Subcutaneous abdominal adipose tissue (tissue), 5 donors: Measurements from ENCODE around the gene CACNG8.

Source experiments
- H3K27ac ChIP-seq: one replicate; pipeline ENCODE4 v1.7.0; 2013; ENCODE audit warnings: low read depth, mild to moderate bottlenecking, inconsistent platforms, low read length, moderate library complexity
- H3K27me3 ChIP-seq, 5 donors: one replicate each; pipeline ENCODE4 v1.7.0; 2013; ENCODE audit warnings: low read length in 5 of 5, inconsistent platforms in 1 of 5; ENCODE audit not compliant: control insufficient read depth in 5 of 5, insufficient read depth in 4 of 5
- H3K36me3 ChIP-seq, 5 donors: one replicate each; pipeline ENCODE4 v1.7.0; 2013; ENCODE audit warnings: low read length in 5 of 5; ENCODE audit not compliant: control insufficient read depth in 5 of 5, insufficient read depth in 5 of 5
- H3K4me1 ChIP-seq, 5 donors: one replicate each; pipeline ENCODE4 v1.7.0; 2013; ENCODE audit warnings: low read length in 5 of 5, mild to moderate bottlenecking in 3 of 5, moderate library complexity in 1 of 5; ENCODE audit not compliant: control insufficient read depth in 5 of 5, insufficient read depth in 5 of 5
- H3K4me3 ChIP-seq, 5 donors: one replicate each; pipeline ENCODE4 v1.7.0; 2013; ENCODE audit warnings: low read length in 5 of 5, low read depth in 1 of 5
- H3K9ac ChIP-seq, 5 donors: one replicate each; pipeline ENCODE4 v1.7.0; 2013; ENCODE audit warnings: low read length in 5 of 5, mild to moderate bottlenecking in 4 of 5, moderate library complexity in 3 of 5
- H3K9me3 ChIP-seq, 5 donors: one replicate each; pipeline ENCODE4 v1.7.0; 2013; ENCODE audit warnings: low read length in 5 of 5; ENCODE audit not compliant: control insufficient read depth in 5 of 5
- donor health status: healthy.
- donor health status: healthy.
- donor health status: healthy.
- donor health status: healthy.
- donor health status: healthy.

The CACNG8 gene

GRCh38 chr19:53980539-53981375 lies 18.0 kb downstream of the CACNG8 start:
- peaks cover 30 to 54% (median 44%) of the 10 kb centered on the region in 5 donors for H3K27me3 ChIP-seq
- H3K4me3 ChIP-seq: peak overlapping the region; percentile 8 to 57 (median 44)
- no peak overlapping the region for H3K9ac ChIP-seq
- peaks cover 12 to 36% (median 27%) of the 10 kb centered on the region in 5 donors for H3K4me1 ChIP-seq
- peaks cover 0 to 3% (median 0%) of the 10 kb centered on the region in 5 donors for H3K36me3 ChIP-seq
- no peak overlapping the region for H3K27ac ChIP-seq
- peaks cover 0 to 5% (median 0%) of the 10 kb centered on the region in 5 donors for H3K9me3 ChIP-seq

GRCh38 chr19:53981376-53981951 lies 18.7 kb downstream of the CACNG8 start:
- peaks cover 12 to 36% (median 27%) of the 10 kb centered on the region in 5 donors for H3K4me1 ChIP-seq
- no peak overlapping the region for H3K9ac ChIP-seq
- H3K4me3 ChIP-seq: no peak overlapping the region
- no peak overlapping the region for H3K27ac ChIP-seq
- H3K36me3 ChIP-seq: peaks cover 0 to 3% (median 0%) of the 10 kb centered on the region in 5 donors
- H3K9me3 ChIP-seq: peaks cover 0 to 5% (median 0%) of the 10 kb centered on the region in 5 donors
- H3K27me3 ChIP-seq: peaks cover 30 to 54% (median 44%) of the 10 kb centered on the region in 5 donors

GRCh38 chr19:53982001-53982451 lies 19.3 kb downstream of the CACNG8 start:
- peaks cover 30 to 50% (median 42%) of the 10 kb centered on the region in 5 donors for H3K27me3 ChIP-seq
- H3K27ac ChIP-seq: no peak overlapping the region
- H3K4me3 ChIP-seq: peak overlapping the region in 3 of 5 donors; percentile 39 to 59 (median 52)

GRCh38 chr19:53982611-53983010 lies 19.9 kb downstream of the CACNG8 start:
- peaks cover 5 to 35% (median 27%) of the 10 kb centered on the region in 5 donors for H3K4me1 ChIP-seq
- no peak overlapping the region for H3K9ac ChIP-seq
- H3K27ac ChIP-seq: no peak overlapping the region
- H3K27me3 ChIP-seq: peaks cover 30 to 46% (median 41%) of the 10 kb centered on the region in 5 donors
- no peak overlapping the region for H3K4me3 ChIP-seq
- peaks cover 0 to under 1% (median 0%) of the 10 kb centered on the region in 5 donors for H3K36me3 ChIP-seq
- peaks cover 0 to 5% (median 0%) of the 10 kb centered on the region in 5 donors for H3K9me3 ChIP-seq

More at GRCh38 chr19:53982001-53982451, 19.3 kb downstream of the CACNG8 start:
- H3K9me3 ChIP-seq: peaks cover 0 to 5% (median 0%) of the 10 kb centered on the region in 5 donors
- peaks cover 0 to 3% (median 0%) of the 10 kb centered on the region in 5 donors for H3K36me3 ChIP-seq
- peaks cover 10 to 36% (median 27%) of the 10 kb centered on the region in 5 donors for H3K4me1 ChIP-seq
- peak overlapping the region in 1 of 5 donors; percentile 39 for H3K9ac ChIP-seq

- no peak overlapping the region for H3K4me3 ChIP-seq
- no peak overlapping the region for H3K27ac ChIP-seq
- H3K4me1 ChIP-seq: peaks cover 0 to 26% (median 18%) of the 10 kb centered on the region in 5 donors
- H3K27me3 ChIP-seq: peaks cover 28 to 42% (median 37%) of the 10 kb centered on the region in 5 donors
- H3K36me3 ChIP-seq: no peaks in the 10 kb centered on the region
- H3K9ac ChIP-seq: no peak overlapping the region
- peaks cover 0 to 5% (median 0%) of the 10 kb centered on the region in 5 donors for H3K9me3 ChIP-seq
Observed at GRCh38 chr19:53983457-53984289, 20.9 kb downstream of the CACNG8 start.

- Histone ChIP-seq H3K9ac (no peak overlapping the region), H3K4me1 (peaks cover 0 to 17% (median 4%) of the 10 kb centered on the region in 5 donors), H3K36me3 (no peaks in the 10 kb centered on the region), H3K9me3 (peaks cover 0 to 5% (median 0%) of the 10 kb centered on the region in 5 donors), H3K27ac (no peak overlapping the region), H3K4me3 (no peak overlapping the region), H3K27me3 (peaks cover 19 to 30% (median 20%) of the 10 kb centered on the region in 5 donors)
Observed at GRCh38 chr19:53985863-53986262, 23.1 kb downstream of the CACNG8 start.

GRCh38 chr19:53988981-53989380 lies 26.2 kb downstream of the CACNG8 start:
- Histone ChIP-seq H3K9me3 (no peaks in the 10 kb centered on the region), H3K9ac (no peak overlapping the region), H3K27me3 (peaks cover 27 to 38% (median 29%) of the 10 kb centered on the region in 5 donors), H3K4me1 (peaks cover 0 to 11% (median 5%) of the 10 kb centered on the region in 5 donors), H3K4me3 (no peak overlapping the region), H3K36me3 (no peaks in the 10 kb centered on the region), H3K27ac (no peak overlapping the region)

- H3K27me3 ChIP-seq: peaks cover 26 to 38% (median 31%) of the 10 kb centered on the region in 5 donors
- H3K27ac ChIP-seq: no peak overlapping the region
- H3K9ac ChIP-seq: no peak overlapping the region
- H3K4me1 ChIP-seq: peaks cover 0 to 11% (median 5%) of the 10 kb centered on the region in 5 donors
- no peak overlapping the region for H3K4me3 ChIP-seq
- H3K36me3 ChIP-seq: no peaks in the 10 kb centered on the region
- H3K9me3 ChIP-seq: no peaks in the 10 kb centered on the region
Observed at GRCh38 chr19:53989600-53990533, 27.1 kb downstream of the CACNG8 start.
